Stimulated activated CD4-positive, alpha-beta T cell treated with anti-CD3 and anti-CD28 coated beads, Interleukin-15, amount 100 ng/mL, for 24 hours (primary cell): ENCODE data around the gene CREB5.
"Not testable (repeated sequence)": the region's sequence is repeated elsewhere in the genome, so short reads cannot be mapped to it uniquely, and the experiment has no call there.

ENCODE experiments used
- DNase-seq: peaks from one replicate; pipeline ENCODE4 v3.0.0-alpha.2; 2020

CREB5 gene

DNA sequence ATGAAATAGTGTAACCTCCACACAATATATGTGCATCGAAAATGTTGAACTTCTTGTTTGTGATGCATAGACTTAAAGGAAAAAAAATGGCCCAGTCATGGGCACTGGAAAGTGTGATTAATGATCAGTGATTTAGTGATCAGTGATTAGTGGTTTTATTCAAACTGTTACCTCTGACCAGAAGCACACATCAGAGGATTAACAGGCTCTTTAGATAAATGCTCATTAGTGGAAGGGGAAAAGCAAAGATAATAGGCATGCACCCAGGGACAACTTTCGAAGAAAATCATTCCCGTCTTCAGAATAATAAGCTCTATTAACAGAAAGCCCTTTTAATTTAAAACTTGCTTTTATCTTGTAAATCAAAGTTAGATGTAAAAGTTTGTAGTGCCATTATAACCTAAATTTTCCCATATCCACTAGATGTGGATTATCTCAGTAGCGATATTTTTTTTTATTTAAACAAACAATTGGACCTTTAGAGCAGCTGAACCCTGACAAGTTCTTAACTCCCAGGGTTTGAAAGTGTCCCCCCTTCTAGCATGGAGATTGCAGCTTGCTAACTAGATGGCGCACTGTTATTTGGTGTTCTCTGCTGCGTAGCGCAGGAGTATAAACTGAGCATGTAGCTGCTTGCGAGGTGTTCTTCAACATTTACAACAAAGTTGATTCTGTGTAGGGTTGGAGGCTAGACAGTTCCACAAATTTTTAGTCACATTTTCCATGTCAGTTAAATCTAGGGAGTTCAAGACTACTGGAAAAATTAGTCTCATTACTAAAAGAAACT, at the start of gene CREB5:
Gene CREB5 (plus strand): TSS at position 643 of the 787 bp plus-strand sequence. CDS start 397 bp downstream, outside the sequence.
- no peak for DNase-seq

GRCh38 chr7:28362812-28363211, 49.5 kb upstream of the CREB5 start:
- no peak for DNase-seq

DNA sequence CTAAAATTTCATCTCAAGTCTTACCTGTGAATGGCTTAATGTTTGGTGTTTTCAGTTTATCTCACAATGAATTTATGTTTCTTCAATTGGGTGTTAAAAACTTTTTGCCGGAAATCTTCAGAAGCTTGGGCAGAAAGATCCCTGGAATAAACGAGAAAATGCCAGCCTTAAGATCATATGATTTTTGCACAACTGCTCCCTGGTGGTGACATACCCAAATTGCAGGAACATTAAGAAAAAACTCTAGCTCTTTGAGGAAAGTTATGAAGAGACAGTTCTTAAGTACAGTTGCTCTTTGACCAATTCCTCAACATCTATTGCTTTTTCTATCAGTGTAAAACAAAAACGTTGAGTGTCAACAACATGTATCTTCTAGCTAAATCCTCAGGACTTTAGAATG, 48.2 kb upstream of the CREB5 start:
- DNase-seq = no peak

DNA sequence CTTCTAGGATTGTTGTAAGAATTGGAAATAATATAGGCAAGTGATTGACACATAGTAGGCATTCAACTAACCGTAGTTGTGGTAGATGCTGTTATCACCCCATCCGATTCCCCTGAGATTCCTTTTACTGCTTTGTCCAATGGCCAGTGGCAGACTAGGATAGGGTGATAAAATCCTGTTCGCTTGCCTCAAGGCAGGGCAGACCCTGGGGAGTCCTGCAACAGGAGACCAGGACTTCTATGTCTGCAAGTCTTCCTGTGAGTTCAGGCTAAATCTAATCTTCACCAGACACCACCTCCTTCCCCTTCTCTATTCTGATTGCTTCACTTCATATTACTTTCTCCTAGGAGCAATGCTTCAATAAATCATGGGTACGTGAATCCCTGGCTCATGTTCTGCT, 42.8 kb upstream of the CREB5 start:
- no peak for DNase-seq

GRCh38 chr7:28371846-28372245, 40.5 kb upstream of the CREB5 start:
- DNase-seq = no peak

- no peak for DNase-seq
Observed at GRCh38 chr7:28373990-28374389, 38.3 kb upstream of the CREB5 start.

DNA sequence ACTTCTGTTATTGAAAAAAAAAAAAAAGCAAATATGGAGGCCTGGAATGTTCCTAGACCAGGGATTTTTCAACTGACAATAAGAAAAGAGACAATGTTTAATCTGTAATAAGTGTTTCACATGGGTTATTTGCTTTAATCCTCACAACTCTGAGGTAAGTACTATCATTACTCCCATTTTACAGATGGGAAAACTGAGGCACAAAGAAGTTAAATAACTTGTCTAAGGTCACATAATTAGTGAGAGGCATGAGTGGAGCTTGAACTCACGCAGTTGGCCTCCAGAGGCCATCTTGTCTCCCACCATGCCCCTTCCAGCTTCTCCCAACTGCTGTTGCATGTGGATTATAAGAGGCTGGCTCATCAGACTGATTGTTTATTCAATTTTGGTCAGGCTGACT, 36.6 kb upstream of the CREB5 start:
- no peak for DNase-seq

GRCh38 chr7:28376634-28377033, 35.7 kb upstream of the CREB5 start:
- no peak for DNase-seq

DNA sequence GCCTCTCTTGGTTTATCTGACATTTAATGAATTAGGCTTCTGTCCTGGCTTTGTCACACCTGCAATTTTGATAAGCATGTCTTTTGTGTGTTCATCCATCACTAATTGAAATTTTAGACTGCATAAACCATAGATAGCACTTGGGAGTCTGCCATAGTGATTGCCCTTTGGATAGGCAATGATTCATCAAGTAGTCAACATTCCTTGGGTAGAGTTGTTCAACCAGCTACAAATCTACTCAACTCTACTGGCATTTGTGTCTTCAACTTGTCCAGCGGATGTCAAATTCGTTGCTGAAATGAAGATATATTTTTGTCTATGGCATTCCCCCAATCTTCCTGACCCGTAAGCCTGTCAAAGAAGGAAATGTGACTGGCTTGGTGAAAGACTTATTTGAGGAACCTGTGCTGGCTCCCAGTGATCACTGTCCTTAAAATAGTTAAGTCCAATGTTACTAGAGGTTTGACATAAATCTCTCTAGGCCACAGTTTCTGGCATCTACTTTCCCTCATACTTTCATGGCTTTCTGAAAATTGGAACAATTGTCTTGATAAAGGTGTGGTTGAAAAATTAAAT, 33.7 kb upstream of the CREB5 start:
- no peak for DNase-seq

- no peak for DNase-seq
Observed at GRCh38 chr7:28381466-28381865, 30.9 kb upstream of the CREB5 start.

DNA sequence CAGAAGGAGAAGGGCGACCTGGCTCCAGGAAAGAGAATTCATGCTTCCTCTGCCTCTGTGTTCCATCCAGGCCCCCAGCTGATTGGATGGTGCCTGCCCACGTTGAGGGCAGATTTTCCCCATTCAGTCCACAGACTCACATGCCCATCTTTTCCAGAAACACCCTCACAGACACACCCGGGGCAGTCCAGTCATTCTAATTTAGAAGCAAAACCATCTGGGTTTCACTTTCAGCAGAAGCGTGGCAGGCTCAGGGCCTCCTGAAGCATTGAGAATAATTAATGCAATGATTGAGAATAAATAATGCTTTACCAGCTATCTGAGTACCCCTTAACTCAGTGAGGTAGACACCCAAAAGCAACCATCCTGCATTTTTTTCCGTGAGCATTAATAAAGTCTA, 30.2 kb upstream of the CREB5 start:
- DNase-seq = no peak

- DNase-seq = no peak
Observed at GRCh38 chr7:28383975-28384374, 28.3 kb upstream of the CREB5 start.

DNA sequence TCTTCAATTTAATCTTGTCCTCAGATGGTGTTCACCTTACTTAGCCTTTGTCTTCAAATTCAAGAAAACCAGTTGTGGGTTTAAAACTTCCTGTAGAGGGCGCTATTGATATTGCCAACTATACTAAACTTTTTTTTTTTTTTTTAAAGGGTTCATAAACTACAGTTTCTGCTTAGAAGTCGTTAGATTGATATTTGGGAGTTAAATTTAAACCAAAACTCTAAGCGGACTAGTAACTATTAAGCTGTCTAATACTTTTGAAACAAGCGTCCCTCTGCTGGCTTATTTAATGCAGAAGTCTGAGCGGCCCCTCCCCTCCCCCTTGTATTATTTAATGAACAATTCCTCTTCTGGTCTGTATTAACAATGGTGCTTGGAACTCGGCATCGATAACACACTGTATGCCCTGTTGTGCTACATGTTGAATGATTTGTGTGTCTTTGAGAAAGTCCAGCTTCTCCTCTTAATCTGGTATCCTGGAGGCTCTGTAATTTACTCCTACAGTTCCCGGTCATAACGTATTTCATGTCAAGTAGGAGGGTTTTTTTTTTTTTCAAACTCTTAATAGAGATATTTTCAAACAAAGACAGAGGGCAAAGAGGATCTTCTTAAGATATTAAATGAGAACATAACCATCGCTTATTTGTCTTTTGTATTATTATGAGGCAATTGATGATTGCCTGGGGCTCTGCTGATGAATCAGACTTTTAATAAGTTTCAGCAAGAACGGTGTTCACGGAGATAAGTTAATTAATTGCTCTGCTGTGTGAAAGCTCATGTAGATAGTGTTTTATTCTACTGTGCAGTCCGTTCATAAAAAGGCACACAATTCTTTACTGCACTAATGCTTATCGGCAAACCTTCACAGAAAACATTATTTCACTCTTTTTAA, 22.6 kb upstream of the CREB5 start:
- DNase-seq = no peak

DNA sequence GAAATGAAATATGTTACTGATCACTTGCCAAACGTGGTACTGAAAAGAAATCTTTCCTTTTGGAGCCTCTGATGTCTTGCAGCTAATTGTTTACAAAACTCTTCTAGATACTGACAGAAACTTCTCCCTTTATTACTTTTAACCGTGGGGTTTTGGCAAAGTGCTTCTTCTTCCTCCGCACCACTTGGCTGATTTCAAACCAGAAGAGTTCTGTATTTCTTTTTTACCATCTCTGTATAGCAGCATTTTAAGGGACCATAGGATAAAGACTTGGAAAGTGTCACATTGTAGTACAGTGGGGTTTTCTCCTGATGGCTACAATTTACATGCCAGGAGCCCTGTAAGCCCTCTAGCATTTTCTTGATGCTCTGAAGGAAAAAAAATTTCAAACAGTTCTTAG, 21.9 kb upstream of the CREB5 start:
- no peak for DNase-seq

DNA sequence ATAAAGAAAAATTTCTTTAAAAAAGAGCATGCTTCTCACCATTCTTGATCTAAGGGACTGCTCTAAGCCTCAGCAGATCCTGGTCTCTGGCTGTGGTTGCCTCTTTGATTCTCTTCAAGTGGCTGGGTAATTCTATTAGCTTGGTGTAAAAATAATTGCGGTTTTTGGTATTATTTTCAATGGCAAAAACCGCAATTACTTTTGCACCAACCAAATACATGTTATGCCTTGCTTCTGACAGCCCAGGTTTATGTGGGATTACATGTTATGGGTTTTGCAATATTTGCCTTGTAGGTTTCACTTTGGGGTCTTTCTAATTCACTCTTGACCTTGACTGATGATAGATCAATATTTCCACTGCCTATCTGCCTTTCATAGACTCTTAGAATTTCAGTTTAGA, 20.0 kb upstream of the CREB5 start:
- DNase-seq = no peak

GRCh38 chr7:28395404-28395803, 16.9 kb upstream of the CREB5 start:
- DNase-seq = no peak

DNA sequence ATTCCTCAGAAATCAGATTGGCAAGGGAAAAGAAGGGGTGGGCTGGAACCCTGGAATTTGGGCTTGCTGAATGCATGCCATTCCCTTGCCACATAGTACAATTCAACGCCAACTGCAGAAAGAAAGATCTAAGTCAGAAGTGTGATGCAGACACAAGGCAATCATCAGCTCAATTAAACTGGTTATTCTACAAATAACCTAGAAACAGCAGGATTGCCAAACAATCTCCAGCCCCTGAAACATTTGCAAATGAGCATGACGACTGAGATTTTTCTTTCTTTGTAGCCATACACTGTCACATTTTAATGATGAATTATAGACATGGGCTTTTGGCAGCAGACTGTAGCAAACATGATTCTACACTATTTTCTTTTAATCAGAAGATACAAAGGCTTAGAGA, 16.5 kb upstream of the CREB5 start:
- no peak for DNase-seq

DNA sequence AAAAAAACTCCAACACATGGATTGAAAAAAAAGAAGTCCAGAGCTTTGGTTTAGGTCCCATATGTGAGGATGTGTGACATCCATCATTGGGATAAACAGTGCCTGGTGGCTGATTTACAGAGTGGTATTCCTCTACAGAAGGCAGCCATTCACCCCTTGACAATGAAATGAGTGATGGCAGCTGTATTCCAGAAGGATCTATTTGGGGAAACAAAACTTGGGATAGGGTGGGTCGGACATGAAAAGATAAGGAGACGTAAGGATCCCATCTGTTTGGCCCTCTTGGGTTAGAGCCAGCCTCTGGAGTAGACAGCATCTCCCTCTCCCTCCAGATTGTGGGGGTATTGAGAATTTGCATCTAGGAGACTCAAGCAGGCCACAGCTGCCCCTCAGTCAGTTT, 15.2 kb upstream of the CREB5 start:
- DNase-seq = no peak

GRCh38 chr7:28400838-28401360, 11.4 kb upstream of the CREB5 start:
- DNase-seq = no peak

GRCh38 chr7:28401567-28401966, 10.8 kb upstream of the CREB5 start:
- DNase-seq = not testable (repeated sequence)

DNA sequence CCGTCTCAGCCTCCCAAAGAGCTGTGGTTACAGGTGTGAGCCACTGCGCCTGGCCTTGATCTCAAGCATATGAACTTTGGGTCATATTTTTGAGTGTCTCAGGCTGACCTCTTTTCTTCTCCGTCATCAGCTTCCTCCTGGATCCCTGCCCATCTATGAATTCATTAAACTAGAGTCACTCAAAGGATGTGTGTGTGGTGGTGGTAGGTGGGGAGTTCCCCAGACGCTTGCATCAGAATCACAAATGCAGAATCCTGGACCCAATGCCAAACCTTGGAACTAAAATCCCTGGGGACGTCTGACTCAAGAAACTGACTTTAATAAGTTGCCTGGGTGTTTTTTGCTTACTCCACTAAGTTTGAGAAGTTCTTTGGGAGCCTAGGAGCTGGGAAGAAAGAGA, 6.7 kb upstream of the CREB5 start:
- DNase-seq = no peak

GRCh38 chr7:28406192-28406591, 6.1 kb upstream of the CREB5 start:
- DNase-seq = no peak

- DNase-seq = no peak
Observed at GRCh38 chr7:28407651-28408050, 4.7 kb upstream of the CREB5 start.
